Adipocyte (in vitro differentiated cells): ENCODE results near the gene CCDC112.

Experiments used
- DNase-seq: peaks from one replicate; pipeline ENCODE4 v3.0.0-alpha.2; 2015; ENCODE audit warnings: low read depth
- H3K27me3 ChIP-seq: replicated peaks from 2 replicates; pipeline ENCODE4 v1.7.0; 2013; ENCODE audit warnings: mild to moderate bottlenecking, low read length, moderate library complexity; ENCODE audit not compliant: control insufficient read depth, insufficient read depth
- H3K36me3 ChIP-seq: 2 replicates; pipeline ENCODE4 v1.7.0; 2013; ENCODE audit warnings: low read length, mild to moderate bottlenecking, moderate library complexity; ENCODE audit not compliant: control insufficient read depth, insufficient read depth, severe bottlenecking
- H3K4me1 ChIP-seq: 2 replicates; pipeline ENCODE4 v1.7.0; 2013; ENCODE audit warnings: mild to moderate bottlenecking, low read length, moderate library complexity; ENCODE audit not compliant: control insufficient read depth, insufficient read depth
- H3K4me3 ChIP-seq: 2 replicates; pipeline ENCODE4 v1.7.0; 2013; ENCODE audit warnings: mild to moderate bottlenecking, low read length, moderate library complexity
- H3K9ac ChIP-seq: 2 replicates; pipeline ENCODE4 v1.7.0; 2013; ENCODE audit warnings: mild to moderate bottlenecking, low read length, moderate library complexity
- H3K9me3 ChIP-seq: 2 replicates; pipeline ENCODE4 v1.7.0; 2013; ENCODE audit warnings: mild to moderate bottlenecking, low read length, moderate library complexity; ENCODE audit not compliant: control insufficient read depth

CCDC112 gene

DNA sequence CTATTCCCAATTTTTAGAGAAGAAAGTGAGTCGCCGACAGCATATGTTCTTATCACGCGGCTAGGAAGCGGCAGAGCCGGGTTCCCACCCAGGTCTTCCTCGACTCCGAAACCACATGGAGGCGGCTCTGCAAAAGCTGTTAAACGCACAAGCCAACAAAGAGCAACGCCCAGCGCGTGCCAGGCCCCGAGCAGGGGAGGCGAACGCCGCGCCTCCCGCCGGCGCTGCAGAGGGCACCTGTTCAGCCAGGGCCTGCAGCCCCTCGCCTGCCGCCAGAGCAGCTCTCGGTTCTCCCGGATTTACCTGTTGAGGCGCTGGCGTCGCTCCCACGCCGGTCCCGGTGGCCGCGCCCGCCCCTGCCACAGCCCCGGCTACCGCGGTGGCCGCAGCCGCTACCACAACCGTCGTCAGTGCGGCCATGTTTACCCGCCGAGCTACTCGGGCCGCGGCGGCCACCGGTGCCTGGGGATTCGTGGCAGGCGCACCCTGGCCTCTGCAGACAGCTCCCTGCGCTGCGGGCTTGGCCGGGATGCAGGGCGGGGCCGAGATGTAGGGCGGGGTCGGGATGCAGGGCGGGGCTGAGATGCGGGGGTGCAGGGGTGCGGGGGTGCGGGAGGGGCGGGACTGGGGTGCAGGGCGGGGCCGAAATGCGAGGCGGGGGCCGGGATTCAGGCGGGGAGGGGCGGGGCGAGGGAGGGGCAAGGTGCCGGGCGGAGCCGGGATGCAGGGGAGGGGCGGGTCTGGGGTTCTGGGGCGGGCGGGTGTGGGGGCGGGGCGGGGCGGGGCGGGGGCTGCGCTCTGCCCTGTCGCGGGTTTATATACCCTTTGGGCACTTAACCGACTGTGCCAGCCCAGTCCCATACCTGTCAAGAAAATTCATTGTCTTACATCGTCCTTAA, at the start of gene CCDC112:
Gene CCDC112 (minus strand): TSS at position 531 of the 899 bp plus-strand sequence. CDS start 111 bp downstream, at position 420.
- H3K36me3 ChIP-seq: no peaks in the 10 kb centered on the region
- peaks cover 9% of the 10 kb centered on the region for H3K4me1 ChIP-seq
- no peaks in the 10 kb centered on the region for H3K9me3 ChIP-seq
- DNase-seq: peak; percentile 85
- peak within 1 kb of the TSS; percentile 93 for H3K4me3 ChIP-seq
- H3K27me3 ChIP-seq: no peaks in the 10 kb centered on the region
- H3K9ac ChIP-seq: peak within 1 kb of the TSS; percentile 86

DNA sequence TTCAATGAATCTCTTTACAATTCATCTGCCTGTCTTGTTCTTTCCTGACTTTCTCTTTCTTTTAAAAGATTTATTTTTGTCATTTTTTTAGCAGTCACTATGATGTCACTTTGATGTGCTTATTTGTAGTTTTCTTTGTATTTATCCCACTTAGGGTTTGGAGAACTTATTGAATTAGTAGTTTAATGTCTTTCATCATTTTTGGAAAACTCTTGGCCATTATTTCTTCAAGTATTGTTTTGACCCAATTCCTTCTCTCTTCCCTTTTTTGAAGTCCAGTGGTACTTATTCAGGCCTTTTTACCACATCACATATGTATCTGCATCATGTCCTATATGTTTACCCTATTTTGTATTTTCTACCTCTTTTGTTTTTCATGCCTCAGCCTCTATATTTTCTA, 48.9 kb upstream of the CCDC112 start:
- Histone ChIP-seq H3K36me3 (no peaks in the 10 kb centered on the region), H3K4me3 (no peak overlapping the region), H3K27me3 (no peaks in the 10 kb centered on the region), H3K9me3 (no peaks in the 10 kb centered on the region), H3K9ac (no peak overlapping the region), H3K4me1 (peaks cover 29% of the 10 kb centered on the region)
- DNase-seq: no peak

DNA sequence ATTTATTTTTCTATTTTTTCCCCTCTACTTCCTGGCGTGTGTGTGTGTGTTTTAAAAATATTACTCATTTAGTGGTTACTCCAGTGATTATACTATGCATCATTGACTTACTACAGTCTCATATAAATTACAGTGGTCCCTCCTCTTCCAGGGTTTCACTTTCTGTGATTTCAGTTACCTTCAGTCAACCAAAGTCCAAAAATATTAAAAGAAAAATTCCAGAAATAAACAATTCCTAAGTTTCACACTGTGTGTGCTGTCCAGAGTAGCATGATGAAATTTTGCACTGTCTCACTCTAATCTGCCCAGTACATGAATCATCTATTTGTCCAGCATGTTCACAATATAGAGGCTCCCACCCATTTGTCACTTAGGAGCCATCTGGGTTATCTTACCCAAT, 47.4 kb upstream of the CCDC112 start:
- H3K36me3 ChIP-seq: no peaks in the 10 kb centered on the region
- no peak overlapping the region for H3K9ac ChIP-seq
- no peaks in the 10 kb centered on the region for H3K9me3 ChIP-seq
- H3K4me1 ChIP-seq: peaks cover 16% of the 10 kb centered on the region
- H3K4me3 ChIP-seq: no peak overlapping the region
- H3K27me3 ChIP-seq: no peaks in the 10 kb centered on the region
- DNase-seq: peak; percentile 76

DNA sequence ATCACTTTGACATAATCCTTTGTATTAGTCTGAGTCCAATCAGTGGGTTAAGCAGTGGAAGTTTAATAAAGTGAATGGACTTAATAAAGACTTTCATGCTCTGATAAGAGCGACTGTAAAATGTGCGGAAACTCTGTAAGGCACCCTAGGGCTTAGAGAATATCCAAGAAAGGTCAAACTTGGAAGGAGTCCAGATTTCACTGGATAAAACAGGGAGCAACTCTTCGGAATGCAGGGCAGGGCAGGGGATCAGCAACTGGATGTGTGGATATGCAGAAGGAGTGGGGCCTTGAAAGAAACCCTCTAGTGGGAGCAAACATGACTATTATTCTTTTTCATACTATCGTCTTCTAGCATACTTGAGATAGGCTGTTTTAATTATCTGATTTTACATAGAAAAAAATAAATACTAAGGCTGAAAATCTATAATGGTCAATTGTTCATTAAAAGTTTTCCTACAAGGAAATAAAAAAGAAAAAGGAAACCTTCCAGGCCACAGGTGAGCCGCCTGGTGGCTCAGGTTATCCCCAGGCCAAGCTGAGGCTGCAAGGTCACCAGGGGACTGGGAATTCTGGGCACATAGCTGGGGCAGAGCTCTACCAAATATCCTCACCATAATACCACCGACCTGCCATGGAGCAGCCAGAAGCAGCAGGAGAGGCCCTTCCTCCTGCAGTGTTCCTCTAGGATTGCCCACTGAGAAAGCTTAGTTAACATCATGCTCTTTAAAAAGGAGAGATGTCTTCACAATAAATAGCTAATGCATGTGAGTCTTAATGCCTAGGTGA, 46.3 kb upstream of the CCDC112 start:
- Histone ChIP-seq H3K9me3 (no peaks in the 10 kb centered on the region), H3K27me3 (no peaks in the 10 kb centered on the region), H3K36me3 (no peaks in the 10 kb centered on the region), H3K9ac (no peak overlapping the region), H3K4me3 (no peak overlapping the region), H3K4me1 (peaks cover 12% of the 10 kb centered on the region)
- no peak for DNase-seq

DNA sequence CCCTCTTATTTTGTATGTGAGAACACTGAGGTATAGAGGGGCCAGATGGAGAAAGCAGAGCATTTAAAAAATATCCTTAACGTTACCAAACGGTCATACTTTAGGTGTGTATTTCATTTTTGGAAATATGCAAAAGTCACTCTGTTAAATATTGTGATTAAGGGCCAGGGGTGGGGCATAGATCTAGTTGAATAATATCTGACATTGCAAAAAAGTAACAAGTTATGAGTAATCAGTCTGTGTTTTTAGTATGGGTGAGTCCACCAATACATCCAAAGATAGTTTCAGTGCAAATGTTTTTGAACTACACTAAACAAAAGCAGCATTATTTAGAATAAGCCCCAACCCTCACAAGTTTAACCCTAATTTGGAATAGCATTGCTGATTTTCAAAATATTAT, 45.3 kb upstream of the CCDC112 start:
- H3K4me1 ChIP-seq: peaks cover 22% of the 10 kb centered on the region
- H3K9ac ChIP-seq: no peak overlapping the region
- H3K9me3 ChIP-seq: no peaks in the 10 kb centered on the region
- DNase-seq: no peak
- no peak overlapping the region for H3K4me3 ChIP-seq
- H3K36me3 ChIP-seq: no peaks in the 10 kb centered on the region
- H3K27me3 ChIP-seq: no peaks in the 10 kb centered on the region

GRCh38 chr5:115338851-115339250, 42.4 kb upstream of the CCDC112 start:
- H3K36me3 ChIP-seq: no peaks in the 10 kb centered on the region
- no peak overlapping the region for H3K4me3 ChIP-seq
- no peak for DNase-seq
- H3K4me1 ChIP-seq: peaks cover 24% of the 10 kb centered on the region
- no peak overlapping the region for H3K9ac ChIP-seq
- no peaks in the 10 kb centered on the region for H3K9me3 ChIP-seq
- H3K27me3 ChIP-seq: no peaks in the 10 kb centered on the region

GRCh38 chr5:115337882-115338281, 41.4 kb upstream of the CCDC112 start:
- no peak overlapping the region for H3K4me3 ChIP-seq
- H3K9ac ChIP-seq: no peak overlapping the region
- DNase-seq: no peak
- H3K27me3 ChIP-seq: no peaks in the 10 kb centered on the region
- H3K36me3 ChIP-seq: no peaks in the 10 kb centered on the region
- H3K9me3 ChIP-seq: no peaks in the 10 kb centered on the region
- peaks cover 18% of the 10 kb centered on the region for H3K4me1 ChIP-seq

- Histone ChIP-seq H3K27me3 (no peaks in the 10 kb centered on the region), H3K4me1 (peaks cover 18% of the 10 kb centered on the region), H3K36me3 (no peaks in the 10 kb centered on the region), H3K9me3 (no peaks in the 10 kb centered on the region), H3K9ac (no peak overlapping the region), H3K4me3 (no peak overlapping the region)
- DNase-seq: no peak
Measured at GRCh38 chr5:115336964-115337363, 40.5 kb upstream of the CCDC112 start.

DNA sequence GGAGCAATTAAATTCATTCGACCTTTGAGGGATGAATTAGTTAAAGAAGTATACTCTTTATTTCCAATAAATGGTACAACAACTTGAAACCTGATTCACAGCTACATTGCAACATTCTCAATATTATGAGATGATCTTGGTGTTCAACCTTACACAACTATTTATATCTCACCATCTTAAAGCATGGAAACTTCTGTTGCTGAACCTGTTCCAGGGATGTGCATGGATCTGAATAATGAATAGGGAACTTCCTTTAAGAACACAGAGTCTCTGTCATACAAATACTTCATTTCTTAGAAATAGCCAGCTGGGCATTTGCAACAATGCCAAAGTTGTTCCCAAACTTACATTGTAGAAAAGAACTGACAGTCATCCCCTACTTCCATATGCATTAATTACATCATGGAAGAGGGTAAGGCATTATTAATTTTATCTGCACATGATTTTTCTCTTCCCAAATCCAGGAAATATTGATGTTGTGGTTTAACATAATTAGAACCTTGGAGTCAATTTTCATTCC, 39.8 kb upstream of the CCDC112 start:
- Histone ChIP-seq H3K27me3 (no peaks in the 10 kb centered on the region), H3K4me1 (peaks cover 18% of the 10 kb centered on the region), H3K9me3 (no peaks in the 10 kb centered on the region), H3K4me3 (no peak overlapping the region), H3K36me3 (no peaks in the 10 kb centered on the region), H3K9ac (no peak overlapping the region)
- peak; percentile 20 for DNase-seq

GRCh38 chr5:115335301-115335700, 38.8 kb upstream of the CCDC112 start:
- Histone ChIP-seq H3K4me1 (peaks cover 18% of the 10 kb centered on the region), H3K4me3 (no peak overlapping the region), H3K27me3 (no peaks in the 10 kb centered on the region), H3K9me3 (no peaks in the 10 kb centered on the region), H3K36me3 (no peaks in the 10 kb centered on the region), H3K9ac (no peak overlapping the region)
- no peak for DNase-seq

- no peak for DNase-seq
- no peak overlapping the region for H3K4me3 ChIP-seq
- H3K9ac ChIP-seq: no peak overlapping the region
- no peaks in the 10 kb centered on the region for H3K9me3 ChIP-seq
- no peaks in the 10 kb centered on the region for H3K36me3 ChIP-seq
- no peaks in the 10 kb centered on the region for H3K27me3 ChIP-seq
- peaks cover 18% of the 10 kb centered on the region for H3K4me1 ChIP-seq
Measured at GRCh38 chr5:115333164-115333563, 36.7 kb upstream of the CCDC112 start.
